HG02678 (cell line): ENCODE results near the gene KIFAP3.
"Not testable (repeated sequence)": the region's sequence is repeated elsewhere in the genome, so short reads cannot be mapped to it uniquely, and the experiment has no call there.

Source experiments
- ATAC-seq: cut with Tn5 transposase; IDR thresholded peaks from one replicate; pipeline ENCODE4 v1.9.1; 2021; ENCODE audit warnings: mild to moderate bottlenecking, moderate library complexity; ENCODE audit not compliant: unreplicated experiment

Gene KIFAP3

GRCh38 chr1:169928438-169929209, 145.9 kb downstream of the KIFAP3 start:
- ATAC-seq = peak; percentile 59

- ATAC-seq = peak; percentile 84
Observed at GRCh38 chr1:169925505-169926482, 148.7 kb downstream of the KIFAP3 start.

GRCh38 chr1:169924829-169925228, 149.7 kb downstream of the KIFAP3 start:
- no peak for ATAC-seq

GRCh38 chr1:169924063-169924462, 150.4 kb downstream of the KIFAP3 start:
- ATAC-seq = no peak

GRCh38 chr1:169921080-169921479, 153.4 kb downstream of the KIFAP3 start:
- no peak for ATAC-seq

- ATAC-seq = no peak
Observed at GRCh38 chr1:169918927-169919326, 155.6 kb downstream of the KIFAP3 start.

GRCh38 chr1:169918220-169918619, 156.3 kb downstream of the KIFAP3 start:
- ATAC-seq = not testable (repeated sequence)

GRCh38 chr1:169915150-169915549, 159.3 kb downstream of the KIFAP3 start:
- no peak for ATAC-seq

GRCh38 chr1:169914531-169914930, 160.0 kb downstream of the KIFAP3 start:
- no peak for ATAC-seq

GRCh38 chr1:169909499-169909898, 165.0 kb downstream of the KIFAP3 start:
- no peak for ATAC-seq

- no peak for ATAC-seq
Observed at GRCh38 chr1:169906938-169907337, 167.6 kb downstream of the KIFAP3 start.

- no peak for ATAC-seq
Observed at GRCh38 chr1:169904834-169905233, 169.7 kb downstream of the KIFAP3 start.

GRCh38 chr1:169902751-169903150, 171.7 kb downstream of the KIFAP3 start:
- no peak for ATAC-seq

GRCh38 chr1:169901115-169901514, 173.4 kb downstream of the KIFAP3 start:
- no peak for ATAC-seq

GRCh38 chr1:169900571-169900970, 173.9 kb downstream of the KIFAP3 start:
- no peak for ATAC-seq

- no peak for ATAC-seq
Observed at GRCh38 chr1:169899519-169900217, 174.8 kb downstream of the KIFAP3 start.

- no peak for ATAC-seq
Observed at GRCh38 chr1:169896013-169896412, 178.5 kb downstream of the KIFAP3 start.

- ATAC-seq = no peak
Observed at GRCh38 chr1:169894424-169895145, 179.9 kb downstream of the KIFAP3 start.

GRCh38 chr1:169893645-169894423, 180.7 kb downstream of the KIFAP3 start, which contains the start of gene SCYL3:
SCYL3 (minus strand) TSS chr1:169893896; CDS start chr1:169888840, 5,056 bp downstream.
- ATAC-seq = peak; percentile 82
